ENCODE data around the gene ASL. TPM values are rescaled to one million over a fixed set of nuclear protein-coding genes. Genes with fewer than 3 reads are reported as not detected.

The ASL gene
- total and polyA plus RNA-seq, 7 donors, result 15.6 to 120 (median 30.7) TPM

DNA sequence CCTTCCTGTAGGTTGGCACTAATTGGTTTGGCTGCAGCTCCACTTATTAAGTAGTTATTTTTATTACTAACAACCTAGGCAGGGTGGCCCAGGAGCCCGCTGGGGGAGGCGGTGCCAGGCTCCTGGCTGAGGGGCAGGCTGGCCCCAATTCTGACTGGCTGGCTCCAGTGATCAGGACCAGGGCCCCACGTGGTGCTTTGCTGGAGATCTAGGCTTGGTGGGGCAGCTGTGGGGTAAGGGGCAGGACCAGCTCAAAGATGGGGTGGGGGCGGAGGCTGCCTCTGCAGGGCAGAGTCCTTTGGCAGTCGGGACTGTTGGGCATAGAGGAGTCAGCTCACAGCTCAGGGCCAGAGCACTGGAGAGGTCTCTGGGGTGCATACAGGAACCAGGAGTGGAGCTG lies 2.4 kb downstream of the ASL start:
- peaks cover 0 to 23% (median 14%) of the 10 kb centered on the region in 4 donors for H3K4me1 ChIP-seq
- peaks cover 0 to 15% (median 2%) of the 10 kb centered on the region in 4 donors for H3K36me3 ChIP-seq
- DNase-seq, result no peak
- 81 to 90% methylated on average over 5 of the region's 5 CpGs for WGBS, 2 donors
- H3K4me3 ChIP-seq, result no peak overlapping the region
- TF ChIP-seq POLR2A (IDR thresholded peaks at IDR 0.05) (no peak), EP300 (IDR thresholded peaks at IDR 0.05) (no peak), POLR2AphosphoS5 (IDR thresholded peaks at IDR 0.05) (no peak), CTCF (IDR thresholded peaks at IDR 0.05) (no peak)
- no peak overlapping the region for H3K27ac ChIP-seq
- H3K27me3 ChIP-seq, result no peaks in the 10 kb centered on the region
- intact Hi-C loops (cut with DNase I), result no loop called here
- no peaks in the 10 kb centered on the region for H3K9me3 ChIP-seq

- DNase-seq, result peak; percentile 53
- no peak overlapping the region for H3K27ac ChIP-seq
- no peaks in the 10 kb centered on the region for H3K9me3 ChIP-seq
- no peak overlapping the region for H3K4me3 ChIP-seq
- H3K4me1 ChIP-seq, result peaks cover 0 to 8% (median 3%) of the 10 kb centered on the region in 4 donors
- TF ChIP-seq CTCF (IDR thresholded peaks at IDR 0.05) (no peak), POLR2AphosphoS5 (IDR thresholded peaks at IDR 0.05) (no peak), POLR2A (IDR thresholded peaks at IDR 0.05) (no peak), EP300 (IDR thresholded peaks at IDR 0.05) (no peak)
- H3K36me3 ChIP-seq, result peaks cover 0 to 33% (median 2%) of the 10 kb centered on the region in 4 donors
- 98% methylated on average over 6 of the region's 6 CpGs for WGBS, 2 donors
- no peaks in the 10 kb centered on the region for H3K27me3 ChIP-seq
- intact Hi-C loops (cut with DNase I), result no loop called here
Observed at GRCh38 chr7:66082083-66082482, 6.5 kb downstream of the ASL start.

- no peak for DNase-seq
- H3K27ac ChIP-seq, result no peak overlapping the region
- intact Hi-C loops (cut with DNase I), result no loop called here
- no peaks in the 10 kb centered on the region for H3K9me3 ChIP-seq
- H3K36me3 ChIP-seq, result peaks cover 0 to 33% (median 2%) of the 10 kb centered on the region in 4 donors
- TF ChIP-seq POLR2AphosphoS5 (IDR thresholded peaks at IDR 0.05), result no peak
- TF ChIP-seq EP300 (IDR thresholded peaks at IDR 0.05), result no peak
- TF ChIP-seq CTCF (IDR thresholded peaks at IDR 0.05), result no peak
- no peak for TF ChIP-seq POLR2A (IDR thresholded peaks at IDR 0.05)
- no peak overlapping the region for H3K4me3 ChIP-seq
- WGBS, 2 donors, result 96 to 97% methylated on average over 16 of the region's 16 CpGs
- no peaks in the 10 kb centered on the region for H3K4me1 ChIP-seq
- H3K27me3 ChIP-seq, result no peaks in the 10 kb centered on the region
Observed at GRCh38 chr7:66082886-66083415, 7.3 kb downstream of the ASL start.

DNA sequence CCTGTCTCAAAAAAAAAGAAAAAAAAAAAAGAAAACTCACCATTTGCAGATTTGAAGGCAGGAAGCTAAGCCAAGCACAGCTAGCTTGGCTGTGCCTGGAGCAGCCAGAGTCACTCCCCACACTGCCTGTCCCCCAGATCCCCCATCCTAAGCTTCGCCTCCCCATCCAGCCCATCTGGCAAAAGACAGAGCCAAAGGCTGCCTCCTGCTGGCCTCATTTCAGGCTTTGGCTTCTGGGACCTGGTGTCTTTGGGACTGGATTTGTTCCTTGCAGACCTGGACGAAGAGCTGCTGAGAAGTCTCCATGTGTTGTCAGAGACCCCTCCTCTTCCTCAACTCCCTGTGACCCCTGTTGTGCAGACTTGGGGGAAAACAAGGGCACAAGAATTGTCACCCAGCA lies 8.1 kb downstream of the ASL start:
- Histone ChIP-seq H3K27ac (no peak overlapping the region), H3K27me3 (no peaks in the 10 kb centered on the region), H3K9me3 (no peaks in the 10 kb centered on the region), H3K4me1 (no peaks in the 10 kb centered on the region), H3K4me3 (no peak overlapping the region), H3K36me3 (peaks cover 0 to 33% (median 2%) of the 10 kb centered on the region in 4 donors)
- intact Hi-C loops (cut with DNase I), result no loop called here
- TF ChIP-seq CTCF (IDR thresholded peaks at IDR 0.05) (no peak), POLR2AphosphoS5 (IDR thresholded peaks at IDR 0.05) (no peak), EP300 (IDR thresholded peaks at IDR 0.05) (no peak), POLR2A (IDR thresholded peaks at IDR 0.05) (no peak)
- no peak for DNase-seq
- 93 to 96% methylated on average over 2 of the region's 2 CpGs for WGBS, 2 donors

Data from sigmoid colon (tissue), 7 donors.